Measurements from ENCODE around the gene PPP2R2B. TPM values are rescaled to one million over a fixed set of nuclear protein-coding genes. Genes with fewer than 3 reads are reported as not detected.

PPP2R2B gene
- total and polyA plus RNA-seq, 2 of the 4 experiments (the other 2 are of a cell fraction) = not detected

GRCh38 chr5:146656703-146657102, 221.9 kb downstream of the PPP2R2B start:
- H3K56ac ChIP-seq (ENCODE audit: extremely low read depth, insufficient read depth, low read length) = no peak overlapping the region
- H2BK5ac ChIP-seq (ENCODE audit: low read depth, low read length, poor library complexity, severe bottlenecking) = no peak overlapping the region
- no peaks in the 10 kb centered on the region for H3K79me1 ChIP-seq (ENCODE audit: low read depth in 1 of 2, low read length in 2 of 2)
- no peak overlapping the region for H2AK5ac ChIP-seq (ENCODE audit: low read depth, low read length)
- DNase-seq = no peak
- no peak overlapping the region for H4K91ac ChIP-seq (ENCODE audit: insufficient read depth, low read depth, low read length)
- in situ Hi-C loops (cut with MboI; ENCODE audit: low sequenced_read_pairs) (no loop called here), intact Hi-C loops (cut with micrococcal nuclease) (no loop called here), dilution Hi-C loops (cut with HindIII; ENCODE audit: low sequenced_read_pairs, unreplicated experiment) (no loop called here)
- CTCF ChIA-PET = no interaction called here
- no peak overlapping the region for H3K14ac ChIP-seq (replicated peaks; ENCODE audit: low read depth, low read length)
- H2AFZ ChIP-seq (replicated peaks; ENCODE audit: low read length, poor library complexity) = no peak overlapping the region
- H3K23ac ChIP-seq (ENCODE audit: low read depth, low read length) = no peak overlapping the region
- no peak overlapping the region for H4K8ac ChIP-seq (ENCODE audit: low read depth in 2 of 2, low read length in 2 of 2)
- H2BK20ac ChIP-seq (ENCODE audit: low read depth, low read length) = no peak overlapping the region
- H2BK120ac ChIP-seq (ENCODE audit: low read depth, low read length) = no peak overlapping the region
- H3K4me1 ChIP-seq (ENCODE audit: control insufficient read depth, insufficient read depth, low read length) = no peaks in the 10 kb centered on the region
- H3K4me3 ChIP-seq (ENCODE audit: insufficient read depth, low read depth, low read length) = no peak overlapping the region
- H2BK15ac ChIP-seq (ENCODE audit: low read depth, low read length) = no peak overlapping the region
- no peak overlapping the region for H3K27ac ChIP-seq (ENCODE audit: insufficient read depth, low read length)
- BruUV-seq (replicated peaks) = no TSS peak
- POLR2A ChIA-PET (ENCODE audit: unreplicated experiment) = no interaction called here
- peaks cover 5% of the 10 kb centered on the region for H3K9me3 ChIP-seq (ENCODE audit: control insufficient read depth, insufficient read depth, low read length)
- no peak overlapping the region for H3K4ac ChIP-seq (ENCODE audit: low read depth, low read length)
- no peaks in the 10 kb centered on the region for H3K9me1 ChIP-seq (ENCODE audit: insufficient read depth, low read length)
- H3K18ac ChIP-seq (ENCODE audit: low read depth, low read length) = no peak overlapping the region
- no peaks in the 10 kb centered on the region for H4K20me1 ChIP-seq (ENCODE audit: insufficient read depth, low read length)
- TF ChIP-seq RCOR1 (IDR thresholded peaks at IDR 0.05; ENCODE audit: insufficient replicate concordance, low read length) = no peak
- no peak for TF ChIP-seq MAZ (IDR thresholded peaks at IDR 0.05; ENCODE audit: borderline replicate concordance, low read depth, low read length)
- TF ChIP-seq CEBPB (IDR thresholded peaks at IDR 0.05; ENCODE audit: low read depth, low read length) = no peak
- H3K36me3 ChIP-seq (ENCODE audit: control insufficient read depth, insufficient read depth, low read length) = no peaks in the 10 kb centered on the region
- no peak overlapping the region for H3K9ac ChIP-seq (ENCODE audit: low read depth, low read length)
- H2AK9ac ChIP-seq (replicated peaks; ENCODE audit: low read depth, low read length, poor library complexity) = no peak overlapping the region
- H4K5ac ChIP-seq (ENCODE audit: low read depth, low read length) = no peak overlapping the region
- H3K4me2 ChIP-seq (ENCODE audit: low read depth, low read length) = no peak overlapping the region
- ATAC-seq (ENCODE audit: low read depth) = no peak
- WGBS, 2 experiments (ENCODE audit: extremely low coverage in 2 of 2, insufficient read length in 1 of 2) = no CpG with 5 or more reads among the region's 7 CpGs
- no peaks in the 10 kb centered on the region for H3K27me3 ChIP-seq (ENCODE audit: control insufficient read depth, insufficient read depth, low read length)
